Brain microvascular endothelial cell (primary cell): ENCODE results near the gene IL1RN.

Experiments
- DNase-seq: peaks from one replicate; pipeline ENCODE4 v3.0.0-alpha.2; 2020
- H3K27ac ChIP-seq: fragments of 250-450 bp; sonication (Bioruptor Pico); 2 replicates; pipeline ENCODE4 v1.5.1; 2020; ENCODE audit warnings: mild to moderate bottlenecking, moderate library complexity
- H3K27me3 ChIP-seq: fragments of 250-450 bp; sonication (Bioruptor Pico); replicated peaks from 2 replicates; pipeline ENCODE4 v1.5.1; 2020; ENCODE audit warnings: mild to moderate bottlenecking
- H3K36me3 ChIP-seq: fragments of 250-450 bp; sonication (Bioruptor Pico); replicated peaks from 2 replicates; pipeline ENCODE4 v1.5.1; 2020; ENCODE audit warnings: mild to moderate bottlenecking
- H3K4me3 ChIP-seq: 2 replicates; pipeline ENCODE4 v1.5.1; 2011; ENCODE audit warnings: low read depth, mild to moderate bottlenecking, control low read depth, low read length, moderate library complexity
- in situ Hi-C: cut with HindIII; loops from 2 replicates; pipeline ENCODE4 v1.10.0; 2017; ENCODE audit warnings: low sequenced_read_pairs, low pct_ligation_motif_present
- TF ChIP-seq, protein P1 (sequence below): IDR thresholded peaks from 2 replicates; pipeline ENCODE4 v1.5.1; 2011; ENCODE audit warnings: low read depth, mild to moderate bottlenecking, moderate library complexity, low read length, control low read depth, inconsistent platforms; ENCODE audit errors: missing control alignments

Gene IL1RN

DNA sequence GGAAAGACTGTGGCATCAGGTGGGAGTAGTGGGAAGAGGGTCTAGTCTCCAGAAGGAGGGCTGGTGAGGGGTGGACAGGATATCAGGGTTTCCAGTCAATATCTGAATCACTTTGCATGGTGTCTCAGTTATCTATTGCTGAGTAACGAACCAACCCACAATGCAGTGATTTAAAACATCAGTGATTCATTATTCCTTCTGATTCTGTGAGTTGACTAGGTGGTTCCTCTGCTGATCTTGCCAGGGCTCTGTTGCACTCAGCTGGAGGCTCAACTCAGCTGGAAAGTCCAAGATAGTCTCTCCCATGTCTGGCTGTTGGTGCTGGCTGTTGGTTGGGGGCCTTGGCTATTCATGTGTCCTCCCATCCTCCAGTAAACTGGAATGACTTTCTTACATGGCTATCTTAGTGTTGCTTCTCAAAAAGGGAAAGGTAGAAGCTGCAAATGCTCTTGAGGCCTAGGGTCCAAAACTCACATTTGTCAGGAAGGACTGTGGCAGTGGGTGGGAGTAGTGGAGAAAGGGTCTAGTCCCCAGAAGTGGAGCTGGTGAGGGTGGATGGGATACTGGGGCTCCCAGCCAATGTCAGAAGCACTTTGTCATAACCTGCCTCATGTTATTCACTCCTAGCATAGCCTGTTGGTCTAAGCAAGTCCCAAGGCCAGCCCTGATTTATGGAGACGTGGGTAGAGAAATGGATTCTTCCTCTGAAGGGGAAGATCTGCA is 45.7 kb upstream of the IL1RN start:
- DNase-seq, result no peak
- in situ Hi-C loops, result no loop called here
- Histone ChIP-seq H3K27ac (no peak overlapping the region), H3K36me3 (no peaks in the 10 kb centered on the region), H3K27me3 (peaks cover 6% of the 10 kb centered on the region), H3K4me3 (no peak overlapping the region)
- TF ChIP-seq, protein P1, sequence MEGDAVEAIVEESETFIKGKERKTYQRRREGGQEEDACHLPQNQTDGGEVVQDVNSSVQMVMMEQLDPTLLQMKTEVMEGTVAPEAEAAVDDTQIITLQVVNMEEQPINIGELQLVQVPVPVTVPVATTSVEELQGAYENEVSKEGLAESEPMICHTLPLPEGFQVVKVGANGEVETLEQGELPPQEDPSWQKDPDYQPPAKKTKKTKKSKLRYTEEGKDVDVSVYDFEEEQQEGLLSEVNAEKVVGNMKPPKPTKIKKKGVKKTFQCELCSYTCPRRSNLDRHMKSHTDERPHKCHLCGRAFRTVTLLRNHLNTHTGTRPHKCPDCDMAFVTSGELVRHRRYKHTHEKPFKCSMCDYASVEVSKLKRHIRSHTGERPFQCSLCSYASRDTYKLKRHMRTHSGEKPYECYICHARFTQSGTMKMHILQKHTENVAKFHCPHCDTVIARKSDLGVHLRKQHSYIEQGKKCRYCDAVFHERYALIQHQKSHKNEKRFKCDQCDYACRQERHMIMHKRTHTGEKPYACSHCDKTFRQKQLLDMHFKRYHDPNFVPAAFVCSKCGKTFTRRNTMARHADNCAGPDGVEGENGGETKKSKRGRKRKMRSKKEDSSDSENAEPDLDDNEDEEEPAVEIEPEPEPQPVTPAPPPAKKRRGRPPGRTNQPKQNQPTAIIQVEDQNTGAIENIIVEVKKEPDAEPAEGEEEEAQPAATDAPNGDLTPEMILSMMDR, result no peak

DNA sequence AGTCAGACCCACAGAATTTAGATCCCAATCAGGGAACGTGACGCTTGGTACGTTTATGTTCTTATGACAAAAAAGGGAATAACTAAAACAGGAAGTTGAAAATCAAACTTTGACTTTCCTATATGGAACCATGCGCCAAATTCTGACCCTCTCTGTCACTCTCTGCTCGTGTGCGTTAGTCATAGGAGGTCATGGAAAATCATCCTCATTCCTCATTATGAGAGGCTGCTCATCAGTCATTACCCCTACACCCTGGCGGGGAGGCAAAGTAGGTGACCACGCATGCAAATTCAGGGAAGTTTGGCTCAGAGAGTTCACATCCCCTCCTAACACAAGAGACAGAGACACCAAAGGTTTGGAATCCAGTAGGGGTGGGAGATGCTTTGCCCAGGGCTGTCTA is 44.1 kb upstream of the IL1RN start:
- in situ Hi-C loops, result no loop called here
- no peak overlapping the region for H3K4me3 ChIP-seq
- H3K27me3 ChIP-seq, result peaks cover 9% of the 10 kb centered on the region
- TF ChIP-seq, protein P1, result no peak
- DNase-seq, result no peak
- H3K36me3 ChIP-seq, result no peaks in the 10 kb centered on the region
- H3K27ac ChIP-seq, result no peak overlapping the region

DNA sequence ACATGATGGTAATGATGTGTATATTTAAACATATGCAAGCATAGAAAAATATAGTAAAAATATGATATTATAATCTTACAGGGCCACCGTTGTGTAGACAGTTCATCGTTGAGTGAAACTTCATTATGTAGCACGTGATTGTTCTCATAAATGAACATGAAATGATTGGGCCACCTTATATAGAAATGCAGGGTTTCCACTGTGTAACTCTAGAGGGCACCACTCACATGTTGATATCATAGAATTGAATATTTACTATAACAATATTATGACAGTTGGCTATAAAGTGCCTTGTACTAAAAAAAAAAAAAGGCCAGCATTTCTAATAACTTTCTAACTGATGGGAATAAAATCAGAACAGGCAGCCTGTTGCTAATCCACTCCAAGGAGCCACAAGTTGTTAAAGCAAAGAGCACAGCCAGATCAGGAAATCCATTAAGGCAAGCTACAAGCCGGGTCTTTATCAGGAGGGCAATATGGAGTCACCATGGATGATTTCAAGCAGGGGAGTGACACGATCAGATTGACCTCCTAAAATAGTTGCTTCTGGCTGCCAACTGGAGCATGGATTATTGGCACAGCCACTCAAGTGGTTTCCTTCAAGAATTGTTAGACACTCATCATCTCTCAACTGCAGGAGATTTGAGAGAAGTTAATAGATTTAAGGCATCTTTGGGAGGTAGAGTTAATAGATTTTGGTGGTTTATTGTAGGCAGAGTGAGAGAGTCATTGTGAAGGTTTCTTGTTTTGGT is 43.0 kb upstream of the IL1RN start:
- Histone ChIP-seq H3K4me3 (no peak overlapping the region), H3K27ac (no peak overlapping the region), H3K27me3 (peaks cover 11% of the 10 kb centered on the region), H3K36me3 (no peaks in the 10 kb centered on the region)
- in situ Hi-C loops, result no loop called here
- TF ChIP-seq, protein P1, result peak; percentile 43
- no peak for DNase-seq

DNA sequence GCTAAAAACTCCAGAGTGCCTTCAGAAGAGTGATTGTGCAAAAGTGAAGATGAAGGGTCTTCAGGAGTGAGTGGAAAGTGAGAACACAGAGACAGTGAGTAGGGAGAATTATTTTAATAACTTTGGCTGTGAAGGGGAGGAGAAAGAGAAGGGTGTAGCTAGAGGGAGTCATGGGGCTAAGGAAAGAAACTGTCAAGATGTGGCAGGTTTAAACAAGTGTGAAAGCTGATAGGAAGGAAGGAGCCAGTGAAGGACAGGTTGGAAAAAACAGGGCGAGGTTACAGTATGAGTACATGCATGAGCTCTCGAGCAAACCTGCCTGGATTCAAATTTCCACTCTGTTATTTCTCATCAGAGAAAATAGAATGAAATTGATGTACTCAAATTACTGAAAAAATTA is 41.9 kb upstream of the IL1RN start:
- no peak overlapping the region for H3K27ac ChIP-seq
- no peaks in the 10 kb centered on the region for H3K36me3 ChIP-seq
- no peak overlapping the region for H3K4me3 ChIP-seq
- DNase-seq, result no peak
- in situ Hi-C loops, result no loop called here
- TF ChIP-seq, protein P1, result no peak
- peaks cover 11% of the 10 kb centered on the region for H3K27me3 ChIP-seq

DNA sequence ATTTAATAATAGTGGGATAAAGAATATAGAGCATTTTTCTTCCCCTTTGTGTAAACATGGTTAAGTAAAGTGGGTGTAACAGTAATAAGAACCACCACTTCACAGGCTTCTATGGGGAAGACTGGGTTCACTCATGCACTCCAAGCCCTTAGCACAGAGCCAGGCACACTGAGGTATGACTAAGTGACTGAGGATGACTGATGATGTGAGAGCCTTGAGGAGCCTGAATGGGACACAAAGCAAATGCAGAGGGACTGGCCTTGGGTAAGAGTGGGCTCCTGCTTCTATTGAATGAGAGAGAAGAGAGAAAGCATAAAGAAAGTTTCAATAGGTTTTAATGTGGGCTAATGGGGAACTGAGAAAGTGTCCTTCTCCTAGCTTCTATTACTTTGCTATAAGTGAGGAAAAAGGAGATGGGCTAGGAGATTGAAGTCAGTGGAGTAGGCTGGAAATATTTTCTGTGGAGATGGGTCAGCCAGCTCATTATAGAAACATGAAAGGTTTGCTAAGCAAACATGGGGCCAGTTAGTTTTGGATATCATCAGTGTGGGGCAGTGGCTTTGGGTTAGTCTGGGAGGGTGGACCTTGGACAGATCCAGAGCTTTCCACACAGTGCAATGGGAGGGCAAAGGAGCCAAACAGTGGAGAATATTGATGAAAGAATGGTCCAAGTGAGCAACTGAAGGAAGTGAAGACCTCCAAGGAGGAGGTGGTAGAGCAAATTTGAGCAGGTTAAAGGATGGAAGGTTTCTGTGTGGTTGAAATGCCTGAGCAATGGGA is 39.0 kb upstream of the IL1RN start:
- H3K36me3 ChIP-seq, result no peaks in the 10 kb centered on the region
- DNase-seq, result no peak
- peaks cover 4% of the 10 kb centered on the region for H3K27me3 ChIP-seq
- no peak overlapping the region for H3K27ac ChIP-seq
- no peak overlapping the region for H3K4me3 ChIP-seq
- TF ChIP-seq, protein P1, result no peak
- in situ Hi-C loops, result no loop called here
